GM12865 (cell line): Measurements from ENCODE around the gene ARPP21.

Experiments
- DNase-seq: peaks from one replicate; pipeline ENCODE4 v3.0.0; 2010; ENCODE audit warnings: low read depth
- H3K4me3 ChIP-seq: 2 replicates; pipeline ENCODE4 v1.5.1; 2011; ENCODE audit warnings: mild to moderate bottlenecking, low read depth, low read length, control low read depth
- CTCF ChIP-seq: IDR thresholded peaks from 2 replicates; pipeline ENCODE4 v1.5.1; 2011; ENCODE audit warnings: low read length, control low read depth, low read depth, inconsistent platforms; ENCODE audit not compliant: insufficient read depth; ENCODE audit errors: missing control alignments

The ARPP21 gene

GRCh38 chr3:35659768-35660167 lies 20.4 kb downstream of the ARPP21 start:
- H3K4me3 ChIP-seq, result no peak overlapping the region
- TF ChIP-seq CTCF, result peak; percentile 20
- DNase-seq, result peak; percentile 10

- DNase-seq, result no peak
- TF ChIP-seq CTCF, result no peak
- no peak overlapping the region for H3K4me3 ChIP-seq
Observed at GRCh38 chr3:35663471-35663870, 24.1 kb downstream of the ARPP21 start.

GRCh38 chr3:35664460-35664919 lies 25.2 kb downstream of the ARPP21 start:
- DNase-seq, result peak; percentile 32
- no peak overlapping the region for H3K4me3 ChIP-seq
- TF ChIP-seq CTCF, result no peak

- DNase-seq, result no peak
- no peak overlapping the region for H3K4me3 ChIP-seq
- no peak for TF ChIP-seq CTCF
Observed at GRCh38 chr3:35665390-35666055, 26.2 kb downstream of the ARPP21 start.

- DNase-seq, result no peak
- H3K4me3 ChIP-seq, result no peak overlapping the region
- TF ChIP-seq CTCF, result no peak
Observed at GRCh38 chr3:35666888-35667287, 27.6 kb downstream of the ARPP21 start.

- no peak for TF ChIP-seq CTCF
- DNase-seq, result no peak
- no peak overlapping the region for H3K4me3 ChIP-seq
Observed at GRCh38 chr3:35670408-35670965, 31.2 kb downstream of the ARPP21 start.

GRCh38 chr3:35671483-35671882 lies 32.2 kb downstream of the ARPP21 start:
- TF ChIP-seq CTCF, result no peak
- H3K4me3 ChIP-seq, result no peak overlapping the region
- DNase-seq, result no peak
